OCI-LY1 (cell line): ENCODE results near the gene C17orf100.
"Not testable (repeated sequence)": the region's sequence is repeated elsewhere in the genome, so short reads cannot be mapped to it uniquely, and the experiment has no call there.

Experiments used
- CTCF ChIP-seq: fragments of 200-600 bp; sonication (generic), shearing (Covaris generic); IDR thresholded peaks from 2 replicates; pipeline ENCODE4 v1.5.1; 2017; ENCODE audit warnings: mild to moderate bottlenecking, antibody characterized with exemption, low read length, moderate library complexity, mixed read lengths
- EZH2 ChIP-seq: fragments of 200-600 bp; sonication (generic), shearing (Covaris generic); IDR thresholded peaks from 2 replicates; pipeline ENCODE4 v1.8.0; 2017; ENCODE audit warnings: borderline replicate concordance, mixed run types, mild to moderate bottlenecking, antibody characterized with exemption, low read length, moderate library complexity, mixed read lengths

- not testable (repeated sequence) for TF ChIP-seq CTCF, EZH2
These were observed 4.3 kb downstream of the C17orf100 start for GRCh38 chr17:6655732-6656361.
